ENCODE measurements around the gene PLEKHM2. TPM values are rescaled to one million over a fixed set of nuclear protein-coding genes. Genes with fewer than 3 reads are reported as not detected.

PLEKHM2 gene, protein sequence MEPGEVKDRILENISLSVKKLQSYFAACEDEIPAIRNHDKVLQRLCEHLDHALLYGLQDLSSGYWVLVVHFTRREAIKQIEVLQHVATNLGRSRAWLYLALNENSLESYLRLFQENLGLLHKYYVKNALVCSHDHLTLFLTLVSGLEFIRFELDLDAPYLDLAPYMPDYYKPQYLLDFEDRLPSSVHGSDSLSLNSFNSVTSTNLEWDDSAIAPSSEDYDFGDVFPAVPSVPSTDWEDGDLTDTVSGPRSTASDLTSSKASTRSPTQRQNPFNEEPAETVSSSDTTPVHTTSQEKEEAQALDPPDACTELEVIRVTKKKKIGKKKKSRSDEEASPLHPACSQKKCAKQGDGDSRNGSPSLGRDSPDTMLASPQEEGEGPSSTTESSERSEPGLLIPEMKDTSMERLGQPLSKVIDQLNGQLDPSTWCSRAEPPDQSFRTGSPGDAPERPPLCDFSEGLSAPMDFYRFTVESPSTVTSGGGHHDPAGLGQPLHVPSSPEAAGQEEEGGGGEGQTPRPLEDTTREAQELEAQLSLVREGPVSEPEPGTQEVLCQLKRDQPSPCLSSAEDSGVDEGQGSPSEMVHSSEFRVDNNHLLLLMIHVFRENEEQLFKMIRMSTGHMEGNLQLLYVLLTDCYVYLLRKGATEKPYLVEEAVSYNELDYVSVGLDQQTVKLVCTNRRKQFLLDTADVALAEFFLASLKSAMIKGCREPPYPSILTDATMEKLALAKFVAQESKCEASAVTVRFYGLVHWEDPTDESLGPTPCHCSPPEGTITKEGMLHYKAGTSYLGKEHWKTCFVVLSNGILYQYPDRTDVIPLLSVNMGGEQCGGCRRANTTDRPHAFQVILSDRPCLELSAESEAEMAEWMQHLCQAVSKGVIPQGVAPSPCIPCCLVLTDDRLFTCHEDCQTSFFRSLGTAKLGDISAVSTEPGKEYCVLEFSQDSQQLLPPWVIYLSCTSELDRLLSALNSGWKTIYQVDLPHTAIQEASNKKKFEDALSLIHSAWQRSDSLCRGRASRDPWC
- 10 to 100 TPM; 55.8 to 56.3 TPM for total RNA-seq
- 8.3 TPM for polyA plus RNA-seq

DNA sequence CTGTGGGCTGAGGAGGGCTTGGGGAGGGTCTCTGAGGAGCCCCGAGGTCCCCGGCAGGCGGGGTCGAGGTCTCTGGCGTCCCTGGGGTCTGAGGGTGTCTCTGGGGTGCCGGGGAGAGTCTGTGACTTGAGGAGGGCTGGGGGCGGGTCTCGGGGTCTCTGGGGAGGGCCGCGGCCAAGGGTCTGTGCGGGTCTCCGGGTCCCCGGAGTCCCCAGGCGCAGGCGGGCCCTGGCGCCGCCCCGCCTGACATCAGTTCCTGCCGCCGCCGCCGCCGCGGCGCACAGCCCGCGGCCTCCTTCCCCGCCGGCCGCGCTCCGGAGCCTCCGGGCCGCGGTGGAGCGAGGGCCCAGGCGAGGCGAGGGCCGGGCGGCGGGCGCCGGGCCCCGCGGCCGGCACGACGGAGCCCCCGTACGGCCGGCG, at the start of gene PLEKHM2:
Gene PLEKHM2 (plus strand): TSS at position 279 of the 420 bp plus-strand sequence. CDS start 239 bp downstream, outside the sequence.
- Mint-ChIP-seq H3K9me3 (no peaks in the 10 kb centered on the region), H3K36me3 (peaks cover 0 to 6% (median 3%) of the 10 kb centered on the region in 3 donors), H3K27ac (peak within 1 kb of the TSS; percentile 94 to 99 (median 98)), H3K4me1 (peaks cover 29 to 39% (median 30%) of the 10 kb centered on the region in 3 donors), H3K4me3 (peak within 1 kb of the TSS; percentile 91 to 100 (median 96)), H3K27me3 (no peaks in the 10 kb centered on the region)
- no peaks in the 10 kb centered on the region for H3K27me3 ChIP-seq (ENCODE audit: insufficient read depth, low read length, poor library complexity, severe bottlenecking)
- POLR2A ChIA-PET, result interaction anchor here (1.6 kb wide), 1 partner anchor 66 kb away, joined by 5 read pairs; no protein-coding TSS in a partner anchor
- H3K4me1 ChIP-seq (ENCODE audit: insufficient read depth, low read length), result peaks cover 26% of the 10 kb centered on the region
- peak within 1 kb of the TSS; percentile 98 for H3K27ac ChIP-seq (ENCODE audit: low read depth, low read length)
- DNase-seq, result peak; percentile 11 to 63 (median 38)
- peak within 1 kb of the TSS; percentile 82 for H3K4me3 ChIP-seq (ENCODE audit: low read length)
- CTCF ChIA-PET, result no interaction called here
- no peaks in the 10 kb centered on the region for H3K9me3 ChIP-seq (ENCODE audit: low read length)
- H3K36me3 ChIP-seq (ENCODE audit: insufficient read depth, low read length), result no peaks in the 10 kb centered on the region

DNA sequence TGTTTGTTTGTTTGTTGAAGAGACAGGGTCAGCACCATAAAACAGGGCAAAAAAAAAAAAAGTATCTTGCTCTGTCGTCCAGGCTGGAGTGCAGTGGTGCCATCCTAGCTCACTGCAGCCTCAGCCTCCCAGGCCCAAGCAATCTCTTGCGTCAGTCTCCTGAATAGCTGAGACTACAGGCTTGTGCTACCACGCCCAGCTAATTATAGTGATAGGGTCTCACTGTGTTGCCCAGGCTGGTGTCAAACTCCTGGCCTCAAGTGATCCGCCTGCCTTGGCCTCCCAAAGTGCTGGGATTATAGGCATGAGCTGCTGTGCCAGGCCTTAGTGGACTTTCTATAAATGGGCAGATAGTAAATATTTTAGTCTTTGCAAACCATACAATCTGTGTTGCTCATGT, 47.7 kb upstream of the PLEKHM2 start:
- no peak overlapping the region for H3K4me3 Mint-ChIP-seq
- no peaks in the 10 kb centered on the region for H3K9me3 ChIP-seq (ENCODE audit: low read length)
- H3K4me1 ChIP-seq (ENCODE audit: insufficient read depth, low read length), result no peaks in the 10 kb centered on the region
- H3K27me3 ChIP-seq (ENCODE audit: insufficient read depth, low read length, poor library complexity, severe bottlenecking), result no peaks in the 10 kb centered on the region
- peaks cover 0 to 3% (median 1%) of the 10 kb centered on the region in 3 donors for H3K4me1 Mint-ChIP-seq
- ChIA-PET CTCF (no interaction called here), POLR2A (no interaction called here)
- H3K36me3 Mint-ChIP-seq, result peaks cover 4 to 90% (median 20%) of the 10 kb centered on the region in 3 donors
- H3K36me3 ChIP-seq (ENCODE audit: insufficient read depth, low read length), result peaks cover 53% of the 10 kb centered on the region
- H3K27ac ChIP-seq (ENCODE audit: low read depth, low read length), result no peak overlapping the region
- no peaks in the 10 kb centered on the region for H3K9me3 Mint-ChIP-seq
- H3K27me3 Mint-ChIP-seq, result no peaks in the 10 kb centered on the region
- no peak for DNase-seq
- H3K27ac Mint-ChIP-seq, result no peak overlapping the region
- H3K4me3 ChIP-seq (ENCODE audit: low read length), result no peak overlapping the region

DNA sequence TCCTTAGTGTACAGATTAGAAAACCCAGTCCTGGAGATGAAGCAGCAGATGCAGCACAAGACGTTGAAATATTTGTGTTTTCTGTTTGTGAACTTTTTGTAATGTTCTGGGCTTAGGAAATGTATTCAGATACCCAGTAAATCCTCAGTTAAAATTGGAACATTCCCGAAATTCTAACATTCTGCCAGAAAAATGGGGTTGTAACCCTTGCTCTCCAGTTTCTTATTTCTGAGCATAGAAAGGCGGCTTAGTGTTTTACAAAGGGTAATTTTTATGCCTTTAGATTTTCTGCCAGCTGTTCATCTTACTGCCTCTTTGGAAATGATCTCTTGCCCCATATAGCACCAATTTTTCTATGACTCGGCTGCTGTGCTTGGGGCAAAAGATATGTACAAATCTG, 46.3 kb upstream of the PLEKHM2 start:
- H3K36me3 Mint-ChIP-seq, result peaks cover 4 to 87% (median 22%) of the 10 kb centered on the region in 3 donors
- peaks cover 52% of the 10 kb centered on the region for H3K36me3 ChIP-seq (ENCODE audit: insufficient read depth, low read length)
- POLR2A ChIA-PET, result no interaction called here

DNA sequence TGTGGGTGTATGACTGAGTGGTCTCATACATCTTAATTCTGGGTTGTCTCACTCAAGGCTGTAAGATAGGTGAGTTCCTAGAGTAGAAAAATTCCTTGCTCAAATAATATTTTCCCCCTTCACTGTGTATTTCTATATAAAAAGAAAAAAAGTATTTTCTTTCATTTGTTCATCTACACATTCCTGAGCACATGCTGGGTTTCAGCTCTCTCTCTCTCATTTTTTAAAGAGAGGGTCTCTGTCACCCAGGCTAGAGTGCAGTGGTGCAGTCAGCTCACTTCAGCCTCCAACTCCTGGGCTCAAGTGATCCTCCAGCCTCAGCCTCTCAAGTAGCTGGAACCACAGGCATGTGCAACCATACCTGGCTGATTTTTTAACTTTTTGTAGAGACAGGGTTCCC, 44.9 kb upstream of the PLEKHM2 start:
- H3K4me3 Mint-ChIP-seq, result no peak overlapping the region
- Histone ChIP-seq H3K27me3 (ENCODE audit: insufficient read depth, low read length, poor library complexity, severe bottlenecking) (no peaks in the 10 kb centered on the region), H3K9me3 (ENCODE audit: low read length) (no peaks in the 10 kb centered on the region), H3K4me1 (ENCODE audit: insufficient read depth, low read length) (no peaks in the 10 kb centered on the region), H3K4me3 (ENCODE audit: low read length) (no peak overlapping the region), H3K27ac (ENCODE audit: low read depth, low read length) (no peak overlapping the region), H3K36me3 (ENCODE audit: insufficient read depth, low read length) (peaks cover 50% of the 10 kb centered on the region)
- DNase-seq, result no peak
- CTCF ChIA-PET, result no interaction called here
- H3K4me1 Mint-ChIP-seq, result peaks cover 3 to 4% (median 4%) of the 10 kb centered on the region in 3 donors
- H3K27me3 Mint-ChIP-seq, result no peaks in the 10 kb centered on the region
- peaks cover 4 to 87% (median 23%) of the 10 kb centered on the region in 3 donors for H3K36me3 Mint-ChIP-seq
- no peaks in the 10 kb centered on the region for H3K9me3 Mint-ChIP-seq
- no peak overlapping the region for H3K27ac Mint-ChIP-seq
- POLR2A ChIA-PET, result no interaction called here

More for the DNA sequence above, 46.3 kb upstream of the PLEKHM2 start:
- CTCF ChIA-PET, result no interaction called here
- H3K27ac ChIP-seq (ENCODE audit: low read depth, low read length), result no peak overlapping the region
- H3K4me1 ChIP-seq (ENCODE audit: insufficient read depth, low read length), result no peaks in the 10 kb centered on the region
- no peak overlapping the region for H3K4me3 Mint-ChIP-seq
- H3K27me3 Mint-ChIP-seq, result no peaks in the 10 kb centered on the region
- no peaks in the 10 kb centered on the region for H3K27me3 ChIP-seq (ENCODE audit: insufficient read depth, low read length, poor library complexity, severe bottlenecking)
- DNase-seq, result no peak
- H3K27ac Mint-ChIP-seq, result no peak overlapping the region
- peaks cover 0 to 4% (median 3%) of the 10 kb centered on the region in 3 donors for H3K4me1 Mint-ChIP-seq
- H3K4me3 ChIP-seq (ENCODE audit: low read length), result no peak overlapping the region
- no peaks in the 10 kb centered on the region for H3K9me3 Mint-ChIP-seq
- no peaks in the 10 kb centered on the region for H3K9me3 ChIP-seq (ENCODE audit: low read length)

DNA sequence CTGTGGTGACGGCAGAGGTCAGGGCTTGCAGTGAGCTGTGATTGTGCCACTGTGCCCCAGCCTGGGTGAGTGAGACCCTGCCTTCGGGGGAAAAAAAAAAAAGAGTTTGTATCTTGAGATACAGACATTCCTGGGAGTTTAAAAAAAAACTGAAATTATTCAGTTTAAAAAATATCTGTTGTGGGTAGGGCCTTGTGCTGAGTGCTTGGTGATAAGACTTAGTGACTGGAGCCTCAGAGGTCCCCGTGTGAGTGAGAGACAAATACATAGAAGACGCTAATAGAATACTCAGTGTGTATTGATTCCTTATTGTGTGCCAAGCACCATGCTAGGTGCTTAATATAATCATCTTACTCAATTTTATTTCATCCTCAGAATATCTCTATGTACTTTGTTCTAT, 44.2 kb upstream of the PLEKHM2 start:
- Mint-ChIP-seq H3K27me3 (no peaks in the 10 kb centered on the region), H3K4me3 (no peak overlapping the region), H3K4me1 (peaks cover 3 to 4% (median 4%) of the 10 kb centered on the region in 3 donors), H3K9me3 (no peaks in the 10 kb centered on the region), H3K36me3 (peaks cover 5 to 86% (median 22%) of the 10 kb centered on the region in 3 donors), H3K27ac (peak overlapping the region in 2 of 8 donors; percentile 43 to 75)
- no peak for DNase-seq
- CTCF ChIA-PET, result no interaction called here
- Histone ChIP-seq H3K9me3 (ENCODE audit: low read length) (no peaks in the 10 kb centered on the region), H3K27ac (ENCODE audit: low read depth, low read length) (no peak overlapping the region), H3K4me1 (ENCODE audit: insufficient read depth, low read length) (no peaks in the 10 kb centered on the region), H3K36me3 (ENCODE audit: insufficient read depth, low read length) (peaks cover 50% of the 10 kb centered on the region), H3K27me3 (ENCODE audit: insufficient read depth, low read length, poor library complexity, severe bottlenecking) (no peaks in the 10 kb centered on the region), H3K4me3 (ENCODE audit: low read length) (no peak overlapping the region)
- POLR2A ChIA-PET, result no interaction called here

DNA sequence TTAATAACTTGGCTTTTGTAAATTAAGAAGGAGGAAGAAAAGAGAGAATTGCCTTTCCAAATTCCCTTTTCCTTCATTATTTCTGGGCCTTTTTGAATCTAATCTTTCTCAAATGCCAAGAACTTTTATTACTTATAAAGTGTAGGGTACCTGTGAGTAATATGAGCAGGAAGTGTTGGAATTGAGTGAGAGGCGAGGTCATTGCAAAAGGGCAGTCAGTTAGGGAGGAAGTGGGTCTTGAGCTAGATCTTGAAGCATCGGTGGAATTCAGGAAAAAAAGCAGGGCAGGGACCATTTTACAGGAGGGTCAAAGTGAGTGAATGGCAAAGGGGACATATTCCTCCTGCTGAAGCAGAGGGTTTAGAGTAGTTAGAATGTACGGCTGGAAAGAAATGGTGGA, 43.5 kb upstream of the PLEKHM2 start:
- H3K36me3 ChIP-seq (ENCODE audit: insufficient read depth, low read length), result peaks cover 46% of the 10 kb centered on the region
- Mint-ChIP-seq H3K4me1 (peaks cover 3 to 10% (median 6%) of the 10 kb centered on the region in 3 donors), H3K27ac (peak overlapping the region in 5 of 8 donors; percentile 43 to 91 (median 82)), H3K4me3 (no peak overlapping the region), H3K36me3 (peaks cover 10 to 86% (median 27%) of the 10 kb centered on the region in 3 donors), H3K9me3 (no peaks in the 10 kb centered on the region), H3K27me3 (no peaks in the 10 kb centered on the region)
- no peaks in the 10 kb centered on the region for H3K9me3 ChIP-seq (ENCODE audit: low read length)
- DNase-seq, result no peak
- H3K27me3 ChIP-seq (ENCODE audit: insufficient read depth, low read length, poor library complexity, severe bottlenecking), result no peaks in the 10 kb centered on the region
- POLR2A ChIA-PET, result no interaction called here
- no peak overlapping the region for H3K27ac ChIP-seq (ENCODE audit: low read depth, low read length)
- no peak overlapping the region for H3K4me3 ChIP-seq (ENCODE audit: low read length)
- no peaks in the 10 kb centered on the region for H3K4me1 ChIP-seq (ENCODE audit: insufficient read depth, low read length)
- CTCF ChIA-PET, result no interaction called here

DNA sequence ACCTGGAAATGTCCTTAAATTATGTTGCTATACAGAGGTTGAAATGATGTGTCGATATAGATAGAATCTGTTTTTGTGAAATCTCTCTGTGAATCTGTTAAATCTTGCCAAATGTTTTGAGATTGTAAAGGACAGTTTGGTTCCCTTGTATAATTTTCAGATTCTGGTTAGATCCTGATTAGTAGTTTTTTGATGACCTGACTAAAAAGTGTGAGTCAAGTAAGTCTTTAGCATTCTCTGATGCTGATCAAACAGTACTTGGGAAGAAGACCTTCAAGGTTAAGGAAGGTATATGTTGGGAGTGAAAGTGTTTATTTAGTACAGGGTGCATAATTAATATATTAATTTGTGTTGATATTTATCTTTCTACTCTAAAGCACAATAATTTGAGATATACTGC, 34.2 kb upstream of the PLEKHM2 start:
- Mint-ChIP-seq H3K9me3 (no peaks in the 10 kb centered on the region), H3K27me3 (no peaks in the 10 kb centered on the region), H3K4me3 (no peak overlapping the region), H3K27ac (peak overlapping the region in 1 of 8 donors; percentile 44), H3K4me1 (peaks cover 0 to 8% (median 4%) of the 10 kb centered on the region in 3 donors), H3K36me3 (peaks cover 8 to 82% (median 21%) of the 10 kb centered on the region in 3 donors)
- no peak overlapping the region for H3K27ac ChIP-seq (ENCODE audit: low read depth, low read length)
- no peak overlapping the region for H3K4me3 ChIP-seq (ENCODE audit: low read length)
- H3K36me3 ChIP-seq (ENCODE audit: insufficient read depth, low read length), result peaks cover 38% of the 10 kb centered on the region
- ChIA-PET POLR2A (no interaction called here), CTCF (no interaction called here)
- H3K9me3 ChIP-seq (ENCODE audit: low read length), result no peaks in the 10 kb centered on the region
- no peak for DNase-seq
- H3K4me1 ChIP-seq (ENCODE audit: insufficient read depth, low read length), result no peaks in the 10 kb centered on the region
- no peaks in the 10 kb centered on the region for H3K27me3 ChIP-seq (ENCODE audit: insufficient read depth, low read length, poor library complexity, severe bottlenecking)
